Skeletal muscle tissue (tissue), 4 donors: ENCODE measurements around the gene CDH22. TPM values are rescaled to one million over a fixed set of nuclear protein-coding genes. Genes with fewer than 3 reads are reported as not detected.

Experiments
- H3K27ac ChIP-seq: one replicate; pipeline ENCODE4 v1.7.0; 2013; ENCODE audit warnings: mild to moderate bottlenecking, low read depth, low read length, inconsistent platforms
- H3K27me3 ChIP-seq, 3 donors: one replicate each; pipeline ENCODE4 v1.7.0; 2013; ENCODE audit warnings: low read length in 3 of 3; ENCODE audit not compliant: control insufficient read depth in 3 of 3, insufficient read depth in 3 of 3
- H3K36me3 ChIP-seq, 3 donors: one replicate each; pipeline ENCODE4 v1.7.0; 2013; ENCODE audit warnings: low read length in 3 of 3; ENCODE audit not compliant: control insufficient read depth in 3 of 3, insufficient read depth in 3 of 3
- H3K4me1 ChIP-seq, 3 donors: one replicate each; pipeline ENCODE4 v1.7.0; 2013; ENCODE audit warnings: low read length in 3 of 3, mild to moderate bottlenecking in 3 of 3; ENCODE audit not compliant: control insufficient read depth in 3 of 3, insufficient read depth in 3 of 3
- H3K4me3 ChIP-seq, 3 donors: one replicate each; pipeline ENCODE4 v1.7.0; 2013; ENCODE audit warnings: low read length in 3 of 3
- H3K9ac ChIP-seq, 3 donors: one replicate each; pipeline ENCODE4 v1.7.0; 2013; ENCODE audit warnings: low read length in 3 of 3, mild to moderate bottlenecking in 3 of 3, moderate library complexity in 2 of 3, low read depth in 1 of 3
- H3K9me3 ChIP-seq, 3 donors: one replicate each; pipeline ENCODE4 v1.7.0; 2013; ENCODE audit warnings: low read length in 3 of 3; ENCODE audit not compliant: control insufficient read depth in 3 of 3
- total RNA-seq: library from RNA; depleted of rRNA; stranded (reverse); fragments of >200 nt; gene quantifications from one replicate; pipeline ENCODE4 v1.2.3, GENCODE V29; 2014
- donor health status: Osteomylitis.

The CDH22 gene
- total RNA-seq, 1 donor from 2014 or later: 0.52 TPM

DNA sequence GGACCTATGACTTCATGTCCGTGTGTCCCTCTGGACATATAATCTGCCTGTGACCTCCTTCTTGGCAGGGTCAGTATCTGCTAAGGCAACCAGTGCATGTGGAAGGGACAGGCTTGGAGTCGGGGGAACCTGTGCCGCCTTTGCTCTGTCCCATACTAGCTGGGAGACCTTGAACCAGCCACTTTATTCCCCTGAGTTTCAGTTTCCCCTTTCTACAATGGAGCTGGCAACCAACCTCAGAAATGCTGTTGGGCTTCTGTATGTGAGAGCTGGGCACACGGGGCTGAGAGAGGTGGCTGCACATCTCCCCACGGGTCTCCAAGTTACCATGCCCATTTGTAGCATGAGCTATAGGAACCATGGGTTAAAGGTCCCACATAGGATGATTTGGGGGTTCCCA, 136.4 kb downstream of the CDH22 start:
- H3K9ac ChIP-seq: no peak overlapping the region
- no peak overlapping the region for H3K4me3 ChIP-seq
- H3K27me3 ChIP-seq: peaks cover 42 to 61% (median 58%) of the 10 kb centered on the region in 3 donors

GRCh38 chr20:46171476-46171875, 136.8 kb downstream of the CDH22 start:
- peaks cover 38 to 59% (median 54%) of the 10 kb centered on the region in 3 donors for H3K27me3 ChIP-seq
- H3K4me1 ChIP-seq: peaks cover 0 to 3% (median 0%) of the 10 kb centered on the region in 3 donors
- H3K36me3 ChIP-seq: no peaks in the 10 kb centered on the region
- no peak overlapping the region for H3K4me3 ChIP-seq
- no peaks in the 10 kb centered on the region for H3K9me3 ChIP-seq
- no peak overlapping the region for H3K27ac ChIP-seq
- H3K9ac ChIP-seq: no peak overlapping the region

More for the DNA sequence above, 136.4 kb downstream of the CDH22 start:
- Histone ChIP-seq H3K9me3 (no peaks in the 10 kb centered on the region), H3K36me3 (no peaks in the 10 kb centered on the region), H3K27ac (no peak overlapping the region), H3K4me1 (peaks cover 0 to 3% (median 0%) of the 10 kb centered on the region in 3 donors)

- no peaks in the 10 kb centered on the region for H3K36me3 ChIP-seq
- no peaks in the 10 kb centered on the region for H3K9me3 ChIP-seq
- H3K9ac ChIP-seq: no peak overlapping the region
- H3K27ac ChIP-seq: no peak overlapping the region
- H3K27me3 ChIP-seq: peaks cover 28 to 45% (median 40%) of the 10 kb centered on the region in 3 donors
- H3K4me1 ChIP-seq: peaks cover 0 to 3% (median 0%) of the 10 kb centered on the region in 3 donors
- H3K4me3 ChIP-seq: no peak overlapping the region
These were observed 138.8 kb downstream of the CDH22 start for GRCh38 chr20:46169245-46170171.

DNA sequence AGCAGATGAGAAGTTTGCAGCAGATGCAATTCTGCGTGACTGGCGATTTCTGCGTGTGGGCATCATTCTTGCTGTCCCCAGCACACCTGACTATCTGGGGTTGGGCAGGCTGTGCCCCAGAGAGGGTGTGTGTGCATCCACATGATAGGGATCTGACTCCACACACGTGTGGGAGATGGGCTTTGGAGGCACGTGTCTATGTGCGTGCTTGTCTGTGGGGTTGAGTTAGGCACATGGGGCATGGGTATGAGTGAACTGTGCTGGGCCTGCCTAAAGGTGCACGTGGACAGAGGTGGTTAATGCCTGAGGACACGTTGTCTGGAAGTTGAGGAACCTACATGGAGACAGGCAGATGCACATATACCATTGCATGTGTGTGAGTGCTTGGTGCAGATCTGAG, 139.9 kb downstream of the CDH22 start:
- H3K4me3 ChIP-seq: no peak overlapping the region
- no peaks in the 10 kb centered on the region for H3K36me3 ChIP-seq
- H3K4me1 ChIP-seq: peaks cover 0 to 3% (median 0%) of the 10 kb centered on the region in 3 donors
- H3K9ac ChIP-seq: no peak overlapping the region
- H3K27me3 ChIP-seq: peaks cover 25 to 45% (median 32%) of the 10 kb centered on the region in 3 donors
- H3K27ac ChIP-seq: no peak overlapping the region
- no peaks in the 10 kb centered on the region for H3K9me3 ChIP-seq

- Histone ChIP-seq H3K27ac (no peak overlapping the region), H3K4me3 (no peak overlapping the region), H3K27me3 (peaks cover 15 to 34% (median 26%) of the 10 kb centered on the region in 3 donors), H3K9ac (no peak overlapping the region), H3K4me1 (peaks cover 0 to 3% (median 0%) of the 10 kb centered on the region in 3 donors), H3K9me3 (no peaks in the 10 kb centered on the region), H3K36me3 (no peaks in the 10 kb centered on the region)
These were observed 141.2 kb downstream of the CDH22 start for GRCh38 chr20:46167080-46167479.

- Histone ChIP-seq H3K9me3 (no peaks in the 10 kb centered on the region), H3K27ac (no peak overlapping the region), H3K36me3 (no peaks in the 10 kb centered on the region), H3K4me3 (no peak overlapping the region), H3K4me1 (no peaks in the 10 kb centered on the region), H3K27me3 (peaks cover 28 to 34% (median 29%) of the 10 kb centered on the region in 3 donors), H3K9ac (no peak overlapping the region)
These were observed 144.0 kb downstream of the CDH22 start for GRCh38 chr20:46164254-46164653.

- no peak overlapping the region for H3K4me3 ChIP-seq
- H3K27me3 ChIP-seq: peaks cover 31 to 35% (median 35%) of the 10 kb centered on the region in 3 donors
- no peaks in the 10 kb centered on the region for H3K4me1 ChIP-seq
- H3K27ac ChIP-seq: no peak overlapping the region
- no peaks in the 10 kb centered on the region for H3K9me3 ChIP-seq
- H3K9ac ChIP-seq: no peak overlapping the region
- no peaks in the 10 kb centered on the region for H3K36me3 ChIP-seq
These were observed 146.4 kb downstream of the CDH22 start for GRCh38 chr20:46161921-46162320.

GRCh38 chr20:46160661-46161060, 147.6 kb downstream of the CDH22 start:
- Histone ChIP-seq H3K4me3 (no peak overlapping the region), H3K4me1 (no peaks in the 10 kb centered on the region), H3K9me3 (no peaks in the 10 kb centered on the region), H3K9ac (no peak overlapping the region), H3K27ac (no peak overlapping the region), H3K36me3 (no peaks in the 10 kb centered on the region), H3K27me3 (peaks cover 35 to 38% (median 35%) of the 10 kb centered on the region in 3 donors)

GRCh38 chr20:46159101-46159897, 149.0 kb downstream of the CDH22 start:
- H3K9ac ChIP-seq: no peak overlapping the region
- no peaks in the 10 kb centered on the region for H3K4me1 ChIP-seq
- H3K36me3 ChIP-seq: no peaks in the 10 kb centered on the region
- H3K27me3 ChIP-seq: peaks cover 31 to 40% (median 32%) of the 10 kb centered on the region in 3 donors
- no peak overlapping the region for H3K27ac ChIP-seq
- no peaks in the 10 kb centered on the region for H3K9me3 ChIP-seq
- H3K4me3 ChIP-seq: no peak overlapping the region
